Adrenal gland (tissue), 12 donors: ENCODE data around the gene DMRT3. TPM values are rescaled to one million over a fixed set of nuclear protein-coding genes. Genes with fewer than 3 reads are reported as not detected.

Experiments
- DNase-seq, 7 donors: peaks; one replicate each; pipeline ENCODE4 v3.0.0-alpha.2; 2019 to 2020
- H3K27ac ChIP-seq, 5 donors: fragments of 200-600 bp; sonication (generic) in 4 of 5; 1 replicate in 3 of 5; 2 replicates in 2 of 5; pipeline versions ENCODE4 v1.5.1 to v1.8.0; 2016 to 2020; ENCODE audit warnings: mild to moderate bottlenecking in 1 of 5
- H3K27me3 ChIP-seq: fragments of 200-600 bp; 2 replicates; pipeline ENCODE4 v1.8.0; 2021
- H3K36me3 ChIP-seq, 2 donors: fragments of 200-600 bp; replicated peaks in 1 of 2; 1 replicate in 1 of 2; 2 replicates in 1 of 2; pipeline versions ENCODE4 v1.5.1 to v1.8.0; 2018 to 2022
- H3K4me1 ChIP-seq, 2 donors: fragments of 200-600 bp; replicated peaks in 1 of 2; 1 replicate in 1 of 2; 2 replicates in 1 of 2; pipeline versions ENCODE4 v1.5.1 to v1.8.0; 2018 to 2021
- H3K4me3 ChIP-seq, 4 donors: fragments of 200-600 bp; sonication (generic) in 3 of 4; one replicate each; pipeline ENCODE4 v1.5.1; 2016 to 2018
- H3K9me3 ChIP-seq, 3 donors: fragments of 200-600 bp; sonication (generic) in 1 of 3; replicated peaks in 1 of 3; 1 replicate in 2 of 3; 2 replicates in 1 of 3; pipeline versions ENCODE4 v1.5.1 to v1.8.0; 2016 to 2021
- CTCF ChIP-seq, 6 experiments: fragments of 450-650 bp in 4 of 6; fragments of 200-600 bp in 2 of 6; sonication (generic) in 1 of 6; IDR thresholded peaks; 1 replicate in 5 of 6; 2 replicates in 1 of 6; pipeline versions ENCODE4 v1.5.1 to v1.8.0; 2016 to 2021; ENCODE audit warnings: antibody characterized with exemption in 6 of 6, mild to moderate bottlenecking in 2 of 6, moderate library complexity in 1 of 6
- POLR2A ChIP-seq, 2 donors: fragments of 450-650 bp; IDR thresholded peaks; one replicate each; pipeline ENCODE4 v1.6.1; 2017; ENCODE audit warnings: antibody characterized with exemption in 2 of 2, mild to moderate bottlenecking in 2 of 2, moderate library complexity in 1 of 2
- WGBS, 4 donors: extraction: QIAGEN DNeasy Blood & Tissue Kit in 2 of 4; methylation state at CpG; one replicate each; pipeline versions ENCODE4 v1.1.5 to v1.1.7; 2013 to 2017; 5-methylcytosine and 5-hydroxymethylcytosine counted together
- intact Hi-C, 2 donors: fragments of 100-400 bp; cut with DNase I; formaldehyde crosslinking; loops; one replicate each; pipeline versions ENCODE4 v1.14.1 to v1.15.0; 2022 to 2023
- polyA plus RNA-seq, 3 donors: library from polyadenylated mRNA; stranded (reverse); fragments of 200-250 nt in 2 of 3; fragments of 350-450 nt in 1 of 3; fragmentation: Illumina TruSeq in 1 of 3; extraction: RNeasy Lipid Tissue Mini Kit (QIAGEN cat#74804) in 1 of 3; gene quantifications; one replicate each; pipeline ENCODE4 v1.2.3, GENCODE V29; 2013 to 2014
- total RNA-seq, 9 donors: library from RNA; depleted of rRNA in 4 of 9; stranded (reverse); fragments of >200 nt in 4 of 9; fragments of 120-200 nt in 1 of 9; fragmentation: NEBNext Ultra II Directional in 1 of 9; extraction: Animal tissue kit (Norgen Biotek cat#: 25700) in 1 of 9; gene quantifications; one replicate each; pipeline versions ENCODE4 v1.1.0 to v1.2.4, GENCODE V29; 2013 to 2023
- donor health status: healthy with polysubstance abuse.
- donor health status: Bipolar disorder and iron deficiency.
- donor health status: DM: yes; HTN: yes; CAD: no.
- donor health status: DM: no; HTN: no; CAD: no.
- donor health status: DM: no; HTN: no; CAD: no.
- donor health status: DM: yes; HTN: yes; CAD: no.

Gene DMRT3
- total and polyA plus RNA-seq, 12 donors = 0.07 TPM; not detected in 11

- Histone ChIP-seq H3K9me3 (no peaks in the 10 kb centered on the region), H3K36me3 (no peaks in the 10 kb centered on the region), H3K4me1 (no peaks in the 10 kb centered on the region), H3K27me3 (peaks cover 22% of the 10 kb centered on the region), H3K27ac (no peak overlapping the region), H3K4me3 (no peak overlapping the region)
- DNase-seq = no peak
- TF ChIP-seq POLR2A (IDR thresholded peaks at IDR 0.05) = no peak
- TF ChIP-seq CTCF (IDR thresholded peaks at IDR 0.05) = no peak
- intact Hi-C loops = no loop called here
- WGBS, 4 donors = 70 to 80% (median 75%) methylated on average over 3 of the region's 3 CpGs
These were observed 28.5 kb upstream of the DMRT3 start for GRCh38 chr9:947985-948384.

GRCh38 chr9:948497-948896 lies 28.0 kb upstream of the DMRT3 start:
- TF ChIP-seq CTCF (IDR thresholded peaks at IDR 0.05) = no peak
- no peak for TF ChIP-seq POLR2A (IDR thresholded peaks at IDR 0.05)
- Histone ChIP-seq H3K4me1 (no peaks in the 10 kb centered on the region), H3K36me3 (no peaks in the 10 kb centered on the region), H3K9me3 (no peaks in the 10 kb centered on the region), H3K27me3 (peaks cover 17% of the 10 kb centered on the region), H3K27ac (no peak overlapping the region), H3K4me3 (no peak overlapping the region)
- 78 to 91% (median 83%) methylated on average over 7 of the region's 7 CpGs for WGBS, 4 donors
- DNase-seq = no peak
- intact Hi-C loops = no loop called here

DNA sequence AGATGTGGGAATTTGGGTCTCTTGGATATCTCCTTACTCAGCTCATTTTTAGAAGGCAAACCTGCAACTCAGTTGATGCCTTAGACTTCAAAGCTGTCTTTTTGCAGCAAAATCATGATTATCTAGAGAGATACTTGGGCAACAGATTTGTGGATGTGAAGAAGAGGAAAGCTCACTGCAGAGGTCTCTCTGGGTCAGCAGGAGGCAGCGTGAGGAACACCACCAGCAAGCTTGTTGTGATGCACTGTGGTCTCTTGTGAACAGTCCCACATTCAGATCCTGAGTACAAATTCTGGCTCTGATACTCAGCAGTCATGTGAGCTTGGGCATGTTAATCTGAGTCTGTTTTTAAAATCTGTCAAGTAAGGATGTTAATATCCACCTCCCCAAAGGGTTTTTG lies 26.3 kb upstream of the DMRT3 start:
- Histone ChIP-seq H3K27me3 (peaks cover 12% of the 10 kb centered on the region), H3K27ac (no peak overlapping the region), H3K9me3 (no peaks in the 10 kb centered on the region), H3K4me1 (no peaks in the 10 kb centered on the region), H3K4me3 (no peak overlapping the region), H3K36me3 (no peaks in the 10 kb centered on the region)
- intact Hi-C loops = no loop called here
- WGBS, 4 donors = 21 to 52% (median 45%) methylated on average over 1 of the region's 1 CpG
- no peak for DNase-seq
- no peak for TF ChIP-seq POLR2A (IDR thresholded peaks at IDR 0.05)
- TF ChIP-seq CTCF (IDR thresholded peaks at IDR 0.05) = no peak

- Histone ChIP-seq H3K4me3 (no peak overlapping the region), H3K27ac (no peak overlapping the region), H3K36me3 (no peaks in the 10 kb centered on the region), H3K4me1 (no peaks in the 10 kb centered on the region), H3K27me3 (peaks cover 18% of the 10 kb centered on the region), H3K9me3 (no peaks in the 10 kb centered on the region)
- DNase-seq = no peak
- intact Hi-C loops = no loop called here
- WGBS, 4 donors = 37 to 44% (median 42%) methylated on average over 4 of the region's 4 CpGs
- TF ChIP-seq CTCF (IDR thresholded peaks at IDR 0.05) (no peak), POLR2A (IDR thresholded peaks at IDR 0.05) (no peak)
These were observed 23.9 kb upstream of the DMRT3 start for GRCh38 chr9:952546-952945.
